Limb (tissue), 2 donors: ENCODE results near the gene GPALPP1.
"Not testable (repeated sequence)": the region's sequence is repeated elsewhere in the genome, so short reads cannot be mapped to it uniquely, and the experiment has no call there.

Experiments
- DNase-seq, 2 donors: peaks; one replicate each; pipeline ENCODE4 v3.0.0-alpha.2; 2016; ENCODE audit errors: extremely low spot score in 2 of 2

Gene GPALPP1

GRCh38 chr13:45004096-45004495 lies 14.8 kb downstream of the GPALPP1 start:
- DNase-seq = no peak

GRCh38 chr13:45007225-45007624 lies 17.9 kb downstream of the GPALPP1 start:
- no peak for DNase-seq

GRCh38 chr13:45007823-45008222 lies 18.5 kb downstream of the GPALPP1 start:
- no peak for DNase-seq

- DNase-seq = no peak
Measured at GRCh38 chr13:45011198-45011597, 21.9 kb downstream of the GPALPP1 start.

GRCh38 chr13:45015300-45015699 lies 26.0 kb downstream of the GPALPP1 start:
- no peak for DNase-seq

- no peak for DNase-seq
Measured at GRCh38 chr13:45016792-45017425, 27.6 kb downstream of the GPALPP1 start.

GRCh38 chr13:45019981-45020380 lies 30.6 kb downstream of the GPALPP1 start:
- not testable (repeated sequence) for DNase-seq

GRCh38 chr13:45021250-45021649 lies 31.9 kb downstream of the GPALPP1 start:
- no peak for DNase-seq

- no peak for DNase-seq
Measured at GRCh38 chr13:45024847-45025246, 35.5 kb downstream of the GPALPP1 start.

- DNase-seq = no peak
Measured at GRCh38 chr13:45034342-45034741, 45.0 kb downstream of the GPALPP1 start.

- no peak for DNase-seq
Measured at GRCh38 chr13:45036206-45036605, 46.9 kb downstream of the GPALPP1 start.

GRCh38 chr13:45040173-45040572 lies 50.8 kb downstream of the GPALPP1 start:
- no peak for DNase-seq

- DNase-seq = no peak
Measured at GRCh38 chr13:45040622-45041021, 51.3 kb downstream of the GPALPP1 start.

GRCh38 chr13:45042539-45042938 lies 53.2 kb downstream of the GPALPP1 start:
- no peak for DNase-seq

GRCh38 chr13:45046445-45046844 lies 57.1 kb downstream of the GPALPP1 start:
- no peak for DNase-seq

- DNase-seq = peak; percentile 82 to 86
Measured at GRCh38 chr13:45047394-45048310, 58.3 kb downstream of the GPALPP1 start.

- no peak for DNase-seq
Measured at GRCh38 chr13:45048890-45049407, 59.6 kb downstream of the GPALPP1 start.

- no peak for DNase-seq
Measured at GRCh38 chr13:45049478-45049877, 60.1 kb downstream of the GPALPP1 start.

- no peak for DNase-seq
Measured at GRCh38 chr13:45051315-45051714, 62.0 kb downstream of the GPALPP1 start.

- DNase-seq = no peak
Measured at GRCh38 chr13:45055198-45055901, 66.0 kb downstream of the GPALPP1 start.

- peak in 1 of 2 donors; percentile 21 for DNase-seq
Measured at GRCh38 chr13:45055902-45056648, 66.7 kb downstream of the GPALPP1 start.
